Sigmoid colon (tissue), 7 donors: Measurements from ENCODE around the gene KIRREL3. TPM values are rescaled to one million over a fixed set of nuclear protein-coding genes. Genes with fewer than 3 reads are reported as not detected.

ENCODE experiments used
- DNase-seq: peaks from one replicate; pipeline ENCODE4 v3.0.0-alpha.2; 2019
- H3K27ac ChIP-seq, 4 donors: fragments of 200-600 bp; sonication (generic); one replicate each; pipeline ENCODE4 v1.5.1; 2016 to 2019; ENCODE audit warnings: mild to moderate bottlenecking in 1 of 4
- H3K27me3 ChIP-seq, 3 donors: fragments of 200-600 bp; sonication (generic); one replicate each; pipeline ENCODE4 v1.5.1; 2019; ENCODE audit warnings: mild to moderate bottlenecking in 1 of 3
- H3K36me3 ChIP-seq, 4 donors: fragments of 200-600 bp; sonication (generic); one replicate each; pipeline ENCODE4 v1.5.1; 2016 to 2019
- H3K4me1 ChIP-seq, 4 donors: fragments of 200-600 bp; sonication (generic); one replicate each; pipeline ENCODE4 v1.5.1; 2017 to 2019
- H3K4me3 ChIP-seq, 4 donors: fragments of 200-600 bp; sonication (generic); one replicate each; pipeline ENCODE4 v1.5.1; 2017 to 2019; ENCODE audit warnings: mild to moderate bottlenecking in 2 of 4, moderate library complexity in 1 of 4
- H3K9me3 ChIP-seq, 4 donors: fragments of 200-600 bp in 3 of 4; sonication (generic) in 3 of 4; one replicate each; pipeline versions ENCODE4 v1.5.1 to v1.6.1; 2013 to 2019
- CTCF ChIP-seq, 4 experiments: fragments of 450-650 bp in 3 of 4; fragments of 200-600 bp in 1 of 4; IDR thresholded peaks; one replicate each; pipeline ENCODE4 v1.5.1; 2016 to 2019; ENCODE audit warnings: antibody characterized with exemption in 4 of 4, mild to moderate bottlenecking in 3 of 4, moderate library complexity in 2 of 4
- EP300 ChIP-seq, 4 donors: sonication (generic); formaldehyde crosslinking; IDR thresholded peaks; one replicate each; pipeline ENCODE4 v1.6.1; 2017; ENCODE audit warnings: antibody characterized with exemption in 4 of 4
- POLR2A ChIP-seq, 2 donors: fragments of 450-650 bp; IDR thresholded peaks; one replicate each; pipeline ENCODE4 v1.6.1; 2016; ENCODE audit warnings: antibody characterized with exemption in 2 of 2, mild to moderate bottlenecking in 2 of 2, moderate library complexity in 2 of 2
- POLR2AphosphoS5 ChIP-seq, 4 donors: sonication (generic); formaldehyde crosslinking; IDR thresholded peaks; one replicate each; pipeline ENCODE4 v1.6.1; 2017; ENCODE audit warnings: antibody characterized with exemption in 4 of 4
- WGBS, 2 donors: extraction: QIAGEN DNeasy Blood & Tissue Kit; methylation state at CpG; one replicate each; pipeline ENCODE4 v1.1.7; 2013; 5-methylcytosine and 5-hydroxymethylcytosine counted together
- intact Hi-C: fragments of 100-400 bp; cut with DNase I; formaldehyde crosslinking; loops from one replicate; pipeline ENCODE4 v1.15.1; 2023
- polyA plus RNA-seq, 3 donors: library from polyadenylated mRNA; stranded (reverse); fragments of 200-250 nt; gene quantifications; one replicate each; pipeline ENCODE4 v1.2.3, GENCODE V29; 2013
- total RNA-seq, 4 donors: library from RNA; depleted of rRNA; stranded (reverse); fragments of >200 nt; gene quantifications; one replicate each; pipeline ENCODE4 v1.1.0, GENCODE V29; 2016
- donor health status: healthy with polysubstance abuse.
- donor health status: Bipolar disorder and iron deficiency.
- donor health status: healthy.

KIRREL3 gene
- total and polyA plus RNA-seq, 7 donors: under 0.01 to 3.3 (median 1.0) TPM

GRCh38 chr11:126422446-126422845 is 578.1 kb downstream of the KIRREL3 start:
- WGBS, 2 donors: 95 to 96% methylated on average over 2 of the region's 2 CpGs
- intact Hi-C loops: no loop called here
- H3K4me1 ChIP-seq: peaks cover 0 to 11% (median 11%) of the 10 kb centered on the region in 4 donors
- no peak for DNase-seq
- TF ChIP-seq EP300 (IDR thresholded peaks at IDR 0.05): no peak
- TF ChIP-seq POLR2A (IDR thresholded peaks at IDR 0.05): no peak
- no peak for TF ChIP-seq CTCF (IDR thresholded peaks at IDR 0.05)
- TF ChIP-seq POLR2AphosphoS5 (IDR thresholded peaks at IDR 0.05): no peak
- H3K9me3 ChIP-seq: no peaks in the 10 kb centered on the region
- H3K36me3 ChIP-seq: no peaks in the 10 kb centered on the region
- no peak overlapping the region for H3K4me3 ChIP-seq
- no peaks in the 10 kb centered on the region for H3K27me3 ChIP-seq
- peak overlapping the region in 1 of 4 donors; percentile 31 for H3K27ac ChIP-seq

- Histone ChIP-seq H3K4me3 (no peak overlapping the region), H3K36me3 (no peaks in the 10 kb centered on the region), H3K4me1 (peaks cover 0 to 13% (median 11%) of the 10 kb centered on the region in 4 donors), H3K27me3 (no peaks in the 10 kb centered on the region), H3K27ac (peak overlapping the region; percentile 18 to 50 (median 40)), H3K9me3 (no peaks in the 10 kb centered on the region)
- DNase-seq: no peak
- no peak for TF ChIP-seq CTCF (IDR thresholded peaks at IDR 0.05)
- peak in 1 of 4 donors; percentile 21 for TF ChIP-seq POLR2AphosphoS5 (IDR thresholded peaks at IDR 0.05)
- intact Hi-C loops: no loop called here
- 84 to 87% methylated on average over 13 of the region's 13 CpGs for WGBS, 2 donors
These were observed 579.3 kb downstream of the KIRREL3 start for GRCh38 chr11:126421271-126421671.

GRCh38 chr11:126420698-126421256 is 579.8 kb downstream of the KIRREL3 start:
- no peak for TF ChIP-seq EP300 (IDR thresholded peaks at IDR 0.05)
- no peak for TF ChIP-seq POLR2A (IDR thresholded peaks at IDR 0.05)
- TF ChIP-seq POLR2AphosphoS5 (IDR thresholded peaks at IDR 0.05): no peak
- H3K4me3 ChIP-seq: no peak overlapping the region
- H3K27me3 ChIP-seq: no peaks in the 10 kb centered on the region
- H3K27ac ChIP-seq: peak overlapping the region; percentile 18 to 50 (median 44)
- no peak for DNase-seq
- peaks cover 0 to 17% (median 16%) of the 10 kb centered on the region in 4 donors for H3K4me1 ChIP-seq
- intact Hi-C loops: no loop called here
- WGBS, 2 donors: 44 to 56% methylated on average over 6 of the region's 6 CpGs
- H3K36me3 ChIP-seq: no peaks in the 10 kb centered on the region
- H3K9me3 ChIP-seq: no peaks in the 10 kb centered on the region

GRCh38 chr11:126419801-126420697 is 580.5 kb downstream of the KIRREL3 start:
- peak overlapping the region; percentile 10 to 46 (median 41) for H3K27ac ChIP-seq
- no peaks in the 10 kb centered on the region for H3K36me3 ChIP-seq
- no peaks in the 10 kb centered on the region for H3K27me3 ChIP-seq
- intact Hi-C loops: loop anchor here (5.0 to 10.0 kb wide), 3 partner anchors 108 to 525 kb away; no protein-coding TSS in a partner anchor
- TF ChIP-seq EP300 (IDR thresholded peaks at IDR 0.05): no peak
- TF ChIP-seq POLR2A (IDR thresholded peaks at IDR 0.05): no peak
- no peak for TF ChIP-seq POLR2AphosphoS5 (IDR thresholded peaks at IDR 0.05)
- TF ChIP-seq CTCF (IDR thresholded peaks at IDR 0.05): no peak
- H3K4me3 ChIP-seq: no peak overlapping the region
- H3K4me1 ChIP-seq: peaks cover 0 to 25% (median 24%) of the 10 kb centered on the region in 4 donors
- DNase-seq: no peak
- no peaks in the 10 kb centered on the region for H3K9me3 ChIP-seq
- 60 to 78% methylated on average over 11 of the region's 11 CpGs for WGBS, 2 donors

GRCh38 chr11:126418887-126419286 is 581.7 kb downstream of the KIRREL3 start:
- no peak for DNase-seq
- no peaks in the 10 kb centered on the region for H3K9me3 ChIP-seq
- peaks cover 0 to 1% (median 0%) of the 10 kb centered on the region in 4 donors for H3K36me3 ChIP-seq
- peak overlapping the region; percentile 1 to 41 (median 22) for H3K27ac ChIP-seq
- intact Hi-C loops: loop anchor here (5.0 to 10.0 kb wide), 3 partner anchors 107 to 524 kb away; no protein-coding TSS in a partner anchor
- no peak overlapping the region for H3K4me3 ChIP-seq
- peaks cover 0 to 36% (median 35%) of the 10 kb centered on the region in 4 donors for H3K4me1 ChIP-seq
- no peak for TF ChIP-seq CTCF (IDR thresholded peaks at IDR 0.05)
- peak in 2 of 4 donors; percentile 18 to 21 for TF ChIP-seq POLR2AphosphoS5 (IDR thresholded peaks at IDR 0.05)
- no peaks in the 10 kb centered on the region for H3K27me3 ChIP-seq
- WGBS, 2 donors: 0 to 42% methylated on average over 1 of the region's 1 CpG
